Measurements from ENCODE around the gene LEMD2. TPM values are rescaled to one million over a fixed set of nuclear protein-coding genes. Genes with fewer than 3 reads are reported as not detected.
A peak's percentile ranks its signal among the peaks of the same experiment; 100 is the strongest.

Gene LEMD2
- total RNA-seq, 1 experiment from 2014 or later: 74.6 TPM

GRCh38 chr6:33824461-33825154, 35.7 kb upstream of the LEMD2 start:
- Histone ChIP-seq H3K4me3 (ENCODE audit: insufficient read depth, low read depth, low read length) (no peak overlapping the region), H3K27me3 (ENCODE audit: control insufficient read depth, insufficient read depth, low read length) (peaks cover 1% of the 10 kb centered on the region; the same call in 1 of the 2 replicates), H3K36me3 (replicated peaks; ENCODE audit: control insufficient read depth, insufficient read depth, low read length) (no peaks in the 10 kb centered on the region)
- peak; percentile 65 for DNase-seq

- Histone ChIP-seq H3K36me3 (replicated peaks; ENCODE audit: control insufficient read depth, insufficient read depth, low read length) (no peaks in the 10 kb centered on the region), H3K4me3 (ENCODE audit: insufficient read depth, low read depth, low read length) (no peak overlapping the region), H3K27me3 (ENCODE audit: control insufficient read depth, insufficient read depth, low read length) (peaks cover under 1% of the 10 kb centered on the region; the same call in 1 of the 2 replicates)
- DNase-seq: no peak
Observed at GRCh38 chr6:33823806-33824205, 34.9 kb upstream of the LEMD2 start.

GRCh38 chr6:33822575-33823395, 33.9 kb upstream of the LEMD2 start:
- no peaks in the 10 kb centered on the region for H3K36me3 ChIP-seq (replicated peaks; ENCODE audit: control insufficient read depth, insufficient read depth, low read length)
- DNase-seq: peak; percentile 95
- no peak overlapping the region for H3K4me3 ChIP-seq (ENCODE audit: insufficient read depth, low read depth, low read length)
- no peaks in the 10 kb centered on the region for H3K27me3 ChIP-seq (ENCODE audit: control insufficient read depth, insufficient read depth, low read length)

- Histone ChIP-seq H3K27me3 (ENCODE audit: control insufficient read depth, insufficient read depth, low read length) (no peaks in the 10 kb centered on the region), H3K4me3 (ENCODE audit: insufficient read depth, low read depth, low read length) (no peak overlapping the region), H3K36me3 (replicated peaks; ENCODE audit: control insufficient read depth, insufficient read depth, low read length) (no peaks in the 10 kb centered on the region)
- DNase-seq: no peak
Observed at GRCh38 chr6:33820784-33821520, 32.0 kb upstream of the LEMD2 start.

- DNase-seq: no peak
- Histone ChIP-seq H3K4me3 (ENCODE audit: insufficient read depth, low read depth, low read length) (no peak overlapping the region), H3K27me3 (ENCODE audit: control insufficient read depth, insufficient read depth, low read length) (no peaks in the 10 kb centered on the region), H3K36me3 (replicated peaks; ENCODE audit: control insufficient read depth, insufficient read depth, low read length) (no peaks in the 10 kb centered on the region)
Observed at GRCh38 chr6:33820243-33820642, 31.3 kb upstream of the LEMD2 start.

- DNase-seq: no peak
- Histone ChIP-seq H3K4me3 (ENCODE audit: insufficient read depth, low read depth, low read length) (no peak overlapping the region), H3K36me3 (replicated peaks; ENCODE audit: control insufficient read depth, insufficient read depth, low read length) (no peaks in the 10 kb centered on the region), H3K27me3 (ENCODE audit: control insufficient read depth, insufficient read depth, low read length) (no peaks in the 10 kb centered on the region)
Observed at GRCh38 chr6:33819021-33819420, 30.1 kb upstream of the LEMD2 start.

GRCh38 chr6:33818293-33818692, 29.4 kb upstream of the LEMD2 start:
- DNase-seq: no peak
- H3K4me3 ChIP-seq (ENCODE audit: insufficient read depth, low read depth, low read length): no peak overlapping the region

GRCh38 chr6:33817489-33817888, 28.6 kb upstream of the LEMD2 start:
- DNase-seq: no peak
- Histone ChIP-seq H3K27me3 (ENCODE audit: control insufficient read depth, insufficient read depth, low read length) (no peaks in the 10 kb centered on the region), H3K36me3 (replicated peaks; ENCODE audit: control insufficient read depth, insufficient read depth, low read length) (no peaks in the 10 kb centered on the region), H3K4me3 (ENCODE audit: insufficient read depth, low read depth, low read length) (no peak overlapping the region)

More at GRCh38 chr6:33818293-33818692, 29.4 kb upstream of the LEMD2 start:
- Histone ChIP-seq H3K36me3 (replicated peaks; ENCODE audit: control insufficient read depth, insufficient read depth, low read length) (no peaks in the 10 kb centered on the region), H3K27me3 (ENCODE audit: control insufficient read depth, insufficient read depth, low read length) (no peaks in the 10 kb centered on the region)

- Histone ChIP-seq H3K4me3 (ENCODE audit: insufficient read depth, low read depth, low read length) (no peak overlapping the region), H3K36me3 (replicated peaks; ENCODE audit: control insufficient read depth, insufficient read depth, low read length) (no peaks in the 10 kb centered on the region), H3K27me3 (ENCODE audit: control insufficient read depth, insufficient read depth, low read length) (no peaks in the 10 kb centered on the region)
- DNase-seq: no peak
Observed at GRCh38 chr6:33816911-33817310, 28.0 kb upstream of the LEMD2 start.

GRCh38 chr6:33815854-33816253, 26.9 kb upstream of the LEMD2 start:
- Histone ChIP-seq H3K27me3 (ENCODE audit: control insufficient read depth, insufficient read depth, low read length) (no peaks in the 10 kb centered on the region), H3K4me3 (ENCODE audit: insufficient read depth, low read depth, low read length) (no peak overlapping the region), H3K36me3 (replicated peaks; ENCODE audit: control insufficient read depth, insufficient read depth, low read length) (no peaks in the 10 kb centered on the region)
- peak; percentile 89 for DNase-seq

GRCh38 chr6:33813990-33814985, 25.4 kb upstream of the LEMD2 start:
- H3K36me3 ChIP-seq (replicated peaks; ENCODE audit: control insufficient read depth, insufficient read depth, low read length): no peaks in the 10 kb centered on the region
- DNase-seq: peak; percentile 63
- no peak overlapping the region for H3K4me3 ChIP-seq (ENCODE audit: insufficient read depth, low read depth, low read length)
- H3K27me3 ChIP-seq (ENCODE audit: control insufficient read depth, insufficient read depth, low read length): no peaks in the 10 kb centered on the region

- H3K27me3 ChIP-seq (ENCODE audit: control insufficient read depth, insufficient read depth, low read length): no peaks in the 10 kb centered on the region
- no peak overlapping the region for H3K4me3 ChIP-seq (ENCODE audit: insufficient read depth, low read depth, low read length)
- peak; percentile 58 for DNase-seq
- no peaks in the 10 kb centered on the region for H3K36me3 ChIP-seq (replicated peaks; ENCODE audit: control insufficient read depth, insufficient read depth, low read length)
Observed at GRCh38 chr6:33813246-33813904, 24.4 kb upstream of the LEMD2 start.

GRCh38 chr6:33812669-33813068, 23.7 kb upstream of the LEMD2 start:
- Histone ChIP-seq H3K4me3 (ENCODE audit: insufficient read depth, low read depth, low read length) (no peak overlapping the region), H3K36me3 (replicated peaks; ENCODE audit: control insufficient read depth, insufficient read depth, low read length) (no peaks in the 10 kb centered on the region)
- peak; percentile 94 for DNase-seq

More at GRCh38 chr6:33812669-33813068, 23.7 kb upstream of the LEMD2 start:
- H3K27me3 ChIP-seq (ENCODE audit: control insufficient read depth, insufficient read depth, low read length): no peaks in the 10 kb centered on the region

All from H7 (cell line).